Stomach (tissue), 9 donors: Measurements from ENCODE around the gene MRPL21. TPM values are rescaled to one million over a fixed set of nuclear protein-coding genes. Genes with fewer than 3 reads are reported as not detected.

Experiments used
- DNase-seq, 2 donors: peaks; one replicate each; pipeline versions ENCODE4 v3.0.0 to v3.0.0-alpha.2; 2013 to 2019
- H3K27ac ChIP-seq, 5 donors: fragments of 200-600 bp in 4 of 5; sonication (generic) in 4 of 5; one replicate each; pipeline ENCODE4 v1.5.1; 2013 to 2019; ENCODE audit warnings: mild to moderate bottlenecking in 1 of 5, moderate library complexity in 1 of 5
- H3K27me3 ChIP-seq, 3 donors: fragments of 200-600 bp; sonication (generic); one replicate each; pipeline ENCODE4 v1.5.1; 2017 to 2019; ENCODE audit warnings: mixed run types in 1 of 3
- H3K36me3 ChIP-seq, 4 donors: fragments of 200-600 bp; sonication (generic); 1 replicate in 3 of 4; 2 replicates in 1 of 4; pipeline ENCODE4 v1.5.1; 2016 to 2019
- H3K4me1 ChIP-seq, 4 donors: fragments of 200-600 bp; sonication (generic); one replicate each; pipeline ENCODE4 v1.5.1; 2016 to 2019
- H3K4me3 ChIP-seq, 4 donors: fragments of 200-600 bp; sonication (generic) in 3 of 4; one replicate each; pipeline ENCODE4 v1.5.1; 2016 to 2019; ENCODE audit warnings: mild to moderate bottlenecking in 1 of 4
- H3K9me3 ChIP-seq, 4 donors: fragments of 200-600 bp; sonication (generic); one replicate each; pipeline ENCODE4 v1.5.1; 2016 to 2019
- CTCF ChIP-seq, 7 experiments: fragments of 450-650 bp in 4 of 7; fragments of 200-600 bp in 3 of 7; sonication (generic) in 3 of 7; IDR thresholded peaks; one replicate each; pipeline ENCODE4 v1.5.1; 2016 to 2019; ENCODE audit warnings: antibody characterized with exemption in 7 of 7, control low read depth in 2 of 7, mild to moderate bottlenecking in 1 of 7
- EP300 ChIP-seq: sonication (generic); formaldehyde crosslinking; IDR thresholded peaks from one replicate; pipeline ENCODE4 v1.6.1; 2017; ENCODE audit warnings: antibody characterized with exemption
- POLR2A ChIP-seq, 4 donors: fragments of 450-650 bp; IDR thresholded peaks; one replicate each; pipeline ENCODE4 v1.6.1; 2016; ENCODE audit warnings: antibody characterized with exemption in 4 of 4, control low read depth in 2 of 4, mild to moderate bottlenecking in 1 of 4, moderate library complexity in 1 of 4
- POLR2AphosphoS5 ChIP-seq, 3 donors: sonication (generic); formaldehyde crosslinking; IDR thresholded peaks; one replicate each; pipeline ENCODE4 v1.6.1; 2016; ENCODE audit warnings: antibody characterized with exemption in 3 of 3
- WGBS, 5 donors: extraction: QIAGEN DNeasy Blood & Tissue Kit in 3 of 5; methylation state at CpG; one replicate each; pipeline versions ENCODE4 v1.1.5 to v1.1.7; 2013 to 2018; 5-methylcytosine and 5-hydroxymethylcytosine counted together
- intact Hi-C: fragments of 100-400 bp; cut with DNase I; formaldehyde crosslinking; loops from one replicate; pipeline ENCODE4 v1.15.1; 2023; ENCODE audit warnings: low total_unique reads
- polyA plus RNA-seq, 3 donors: library from polyadenylated mRNA; stranded (reverse); fragments of 200-250 nt; gene quantifications; one replicate each; pipeline ENCODE4 v1.2.3, GENCODE V29; 2013
- total RNA-seq, 5 donors: library from RNA; depleted of rRNA; stranded (reverse); fragments of >200 nt; gene quantifications; one replicate each; pipeline versions ENCODE4 v1.1.0 to v1.2.3, GENCODE V29; 2014 to 2016
- donor health status: healthy with polysubstance abuse.
- donor health status: Bipolar disorder and iron deficiency.
- donor health status: healthy.

The MRPL21 gene
- total and polyA plus RNA-seq, 8 donors, result 30.6 to 185 (median 92.6) TPM

GRCh38 chr11:68878022-68878421 is 25.6 kb downstream of the MRPL21 start:
- H3K9me3 ChIP-seq, result no peaks in the 10 kb centered on the region
- TF ChIP-seq CTCF (IDR thresholded peaks at IDR 0.05), result no peak
- no peak for TF ChIP-seq POLR2A (IDR thresholded peaks at IDR 0.05)
- TF ChIP-seq POLR2AphosphoS5 (IDR thresholded peaks at IDR 0.05), result no peak
- no peak for TF ChIP-seq EP300
- no peak overlapping the region for H3K4me3 ChIP-seq
- DNase-seq, result peak in 1 of 2 donors; percentile 36
- H3K36me3 ChIP-seq, result no peaks in the 10 kb centered on the region
- peaks cover 0 to 14% (median 9%) of the 10 kb centered on the region in 4 donors for H3K4me1 ChIP-seq
- no peaks in the 10 kb centered on the region for H3K27me3 ChIP-seq
- intact Hi-C loops, result no loop called here
- H3K27ac ChIP-seq, result no peak overlapping the region
- WGBS, 5 donors, result 64 to 78% (median 68%) methylated on average over 7 of the region's 7 CpGs

GRCh38 chr11:68872216-68873003 is 31.2 kb downstream of the MRPL21 start:
- 43 to 67% (median 51%) methylated on average over 12 of the region's 12 CpGs for WGBS, 5 donors
- DNase-seq, result no peak
- intact Hi-C loops, result no loop called here
- no peaks in the 10 kb centered on the region for H3K36me3 ChIP-seq
- H3K4me1 ChIP-seq, result peaks cover 4 to 48% (median 39%) of the 10 kb centered on the region in 4 donors
- H3K4me3 ChIP-seq, result no peak overlapping the region
- H3K27ac ChIP-seq, result peak overlapping the region in 1 of 5 donors; percentile 2
- TF ChIP-seq EP300, result no peak
- TF ChIP-seq POLR2A (IDR thresholded peaks at IDR 0.05), result no peak
- peak in 1 of 3 donors; percentile 16 for TF ChIP-seq POLR2AphosphoS5 (IDR thresholded peaks at IDR 0.05)
- no peaks in the 10 kb centered on the region for H3K9me3 ChIP-seq
- no peaks in the 10 kb centered on the region for H3K27me3 ChIP-seq

- Histone ChIP-seq H3K36me3 (no peaks in the 10 kb centered on the region), H3K9me3 (no peaks in the 10 kb centered on the region), H3K4me1 (peaks cover 4 to 46% (median 39%) of the 10 kb centered on the region in 4 donors), H3K27me3 (no peaks in the 10 kb centered on the region), H3K27ac (peak overlapping the region; percentile 28 to 71 (median 57)), H3K4me3 (peak overlapping the region; percentile 38 to 44 (median 38))
- peak in 1 of 2 donors; percentile 26 for DNase-seq
- intact Hi-C loops, result no loop called here
- no peak for TF ChIP-seq CTCF (IDR thresholded peaks at IDR 0.05)
- WGBS, 5 donors, result 21 to 39% (median 27%) methylated on average over 9 of the region's 9 CpGs
These were observed 33.2 kb downstream of the MRPL21 start for GRCh38 chr11:68870470-68870869.

- TF ChIP-seq CTCF (IDR thresholded peaks at IDR 0.05) (no peak), POLR2AphosphoS5 (IDR thresholded peaks at IDR 0.05) (no peak)
- no peak overlapping the region for H3K27ac ChIP-seq
- no peak overlapping the region for H3K4me3 ChIP-seq
- H3K9me3 ChIP-seq, result peaks cover 0 to 7% (median 5%) of the 10 kb centered on the region in 4 donors
- intact Hi-C loops, result no loop called here
- H3K27me3 ChIP-seq, result no peaks in the 10 kb centered on the region
- DNase-seq, result no peak
- 91 to 94% (median 92%) methylated on average over 18 of the region's 18 CpGs for WGBS, 5 donors
- peaks cover 4 to 37% (median 30%) of the 10 kb centered on the region in 4 donors for H3K4me1 ChIP-seq
- no peaks in the 10 kb centered on the region for H3K36me3 ChIP-seq
These were observed 35.3 kb downstream of the MRPL21 start for GRCh38 chr11:68868221-68868835.
